GM11168 (cell line): ENCODE results near the gene MED9.
"Not testable (repeated sequence)": the region's sequence is repeated elsewhere in the genome, so short reads cannot be mapped to it uniquely, and the experiment has no call there.

ENCODE experiments used
- in situ Hi-C: fragments of 300-500 bp; cut with MboI; formaldehyde crosslinking; loops from one replicate; pipeline ENCODE4 v1.12.0; 2022; ENCODE audit warnings: low sequenced_read_pairs; ENCODE audit not compliant: unreplicated experiment

Gene MED9, protein sequence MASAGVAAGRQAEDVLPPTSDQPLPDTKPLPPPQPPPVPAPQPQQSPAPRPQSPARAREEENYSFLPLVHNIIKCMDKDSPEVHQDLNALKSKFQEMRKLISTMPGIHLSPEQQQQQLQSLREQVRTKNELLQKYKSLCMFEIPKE

DNA sequence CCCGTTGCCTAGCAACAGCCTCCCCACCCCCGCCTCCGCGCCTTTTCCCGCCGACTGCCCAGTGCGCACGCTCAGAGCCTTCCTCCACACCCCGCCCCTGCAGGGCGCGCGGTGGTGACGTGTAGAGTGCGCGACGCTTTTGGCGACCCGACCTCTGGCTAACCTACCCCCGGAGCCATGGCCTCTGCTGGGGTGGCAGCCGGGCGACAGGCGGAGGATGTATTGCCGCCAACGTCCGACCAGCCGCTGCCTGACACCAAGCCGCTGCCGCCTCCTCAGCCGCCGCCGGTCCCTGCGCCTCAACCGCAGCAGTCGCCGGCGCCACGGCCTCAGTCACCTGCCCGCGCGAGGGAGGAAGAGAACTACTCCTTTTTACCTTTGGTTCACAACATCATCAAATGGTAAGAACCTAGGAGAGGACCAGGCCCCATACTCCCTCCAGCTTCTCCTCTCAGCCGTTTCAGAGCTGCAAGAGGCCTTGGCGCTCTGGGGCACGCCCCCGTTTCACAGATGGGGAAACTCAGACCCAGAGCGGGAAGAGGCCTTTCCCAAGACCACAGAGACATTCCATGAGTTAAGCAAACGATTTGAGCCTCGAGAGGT is at the start of gene MED9:
Gene MED9, plus strand, starts transcription at position 136 of the 603 bp plus-strand sequence. Its CDS starts 42 bp downstream, at position 178.
- in situ Hi-C loops: no loop called here

DNA sequence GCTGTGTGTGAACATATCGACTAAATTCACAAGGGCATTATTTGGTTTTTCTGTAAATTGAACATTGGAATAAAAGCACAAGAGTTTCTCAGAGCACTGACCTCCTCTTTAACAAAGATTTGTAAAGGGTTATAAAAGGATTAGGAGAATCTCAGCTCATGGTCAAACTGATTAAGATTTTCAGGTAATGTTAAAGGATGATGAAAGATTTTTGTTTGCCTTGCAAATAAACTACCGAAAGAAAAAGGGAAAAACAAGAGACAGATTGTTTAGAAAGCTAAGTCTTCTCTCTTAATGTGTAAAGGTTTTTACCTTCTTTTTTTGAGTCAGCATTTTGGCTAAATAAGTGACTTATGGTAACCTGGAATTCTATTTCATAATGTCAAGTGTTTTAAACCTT is 47.6 kb upstream of the MED9 start:
- in situ Hi-C loops: no loop called here

DNA sequence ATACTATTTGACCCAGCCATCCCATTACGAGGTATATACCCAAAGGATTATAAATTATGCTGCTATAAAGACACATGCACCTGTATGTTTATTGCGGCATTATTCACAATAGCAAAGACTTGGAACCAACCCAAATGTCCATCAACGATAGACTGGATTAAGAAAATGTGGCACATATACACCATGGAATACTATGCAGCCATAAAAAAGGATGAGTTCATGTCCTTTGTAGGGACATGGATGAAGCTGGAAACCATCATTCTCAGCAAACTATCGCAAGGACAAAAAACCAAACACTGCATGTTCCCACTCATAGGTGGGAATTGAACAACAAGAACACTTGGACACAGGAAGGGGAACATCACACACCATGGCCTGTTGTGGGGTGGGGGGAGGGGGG is 45.9 kb upstream of the MED9 start:
- in situ Hi-C loops: not testable (repeated sequence)

DNA sequence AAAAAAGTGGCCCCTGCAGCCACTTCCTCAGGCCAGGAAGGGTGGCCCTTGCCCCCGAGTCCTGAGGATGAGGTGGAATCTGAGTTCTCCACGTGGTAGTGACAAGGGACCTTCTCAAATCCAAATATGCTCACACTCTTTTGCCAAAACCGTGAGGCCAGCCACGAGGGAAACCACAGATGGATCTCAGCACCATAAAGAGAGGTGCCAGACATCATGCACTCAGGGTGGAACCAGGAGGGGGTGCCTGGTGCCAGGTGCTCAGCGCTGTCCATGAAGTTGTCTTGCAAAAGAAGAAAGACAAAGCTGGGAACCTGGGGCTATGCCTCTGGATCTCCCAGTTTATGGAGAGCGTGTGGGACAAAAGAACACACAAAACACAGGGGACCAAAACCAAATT is 45.2 kb upstream of the MED9 start:
- in situ Hi-C loops: no loop called here

DNA sequence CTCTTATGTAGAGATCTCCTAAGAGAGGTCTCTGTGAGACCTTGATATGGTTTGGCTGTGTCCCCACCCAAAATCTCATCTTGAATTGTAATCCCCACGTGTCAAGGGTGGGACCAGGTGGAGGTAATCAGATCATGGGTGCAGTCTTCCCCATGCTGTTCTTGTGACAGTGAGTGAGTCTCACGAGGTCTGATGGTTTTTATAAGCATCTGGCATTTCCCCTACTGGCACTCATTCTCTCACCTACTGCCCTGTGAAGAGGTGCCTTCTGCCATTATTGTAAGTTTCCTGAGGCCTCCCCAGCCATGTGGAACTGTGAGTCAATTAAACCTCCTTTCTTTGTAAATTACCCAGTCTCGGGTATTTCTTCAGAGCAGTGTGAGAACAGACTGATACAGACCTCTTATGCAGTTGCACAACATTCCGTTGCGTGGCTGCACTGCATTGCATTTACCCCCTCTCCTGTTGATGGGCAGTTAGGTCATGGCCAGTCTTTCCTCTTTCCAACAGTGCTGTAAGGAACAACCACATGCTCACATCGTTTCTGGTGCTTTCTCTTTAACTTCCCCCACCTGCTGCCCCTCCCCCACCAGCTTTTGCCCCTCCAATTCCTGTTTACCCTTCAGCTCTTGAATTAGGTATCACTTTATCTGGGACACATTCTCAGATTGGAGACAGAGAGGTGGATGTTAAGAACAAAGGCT is 43.6 kb upstream of the MED9 start:
- in situ Hi-C loops: no loop called here

DNA sequence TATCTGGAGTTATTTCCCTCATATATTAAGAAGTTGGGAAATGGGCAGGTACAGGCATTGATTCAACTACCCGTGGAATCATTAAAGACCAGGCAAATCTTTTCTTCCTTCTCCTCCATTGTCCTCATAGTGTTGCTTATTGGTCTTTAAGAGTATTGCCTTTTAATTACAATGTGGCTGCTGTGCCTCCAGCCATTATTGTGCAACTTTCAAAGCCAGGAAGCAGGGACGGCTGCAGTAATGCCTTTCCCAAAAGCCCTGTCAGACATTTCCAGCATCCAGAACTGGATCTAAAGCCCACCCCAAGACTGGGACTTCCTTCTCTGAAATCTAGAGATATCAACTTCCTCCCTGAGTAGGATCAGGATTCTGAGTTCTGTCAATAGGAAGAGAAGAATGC is 42.3 kb upstream of the MED9 start:
- in situ Hi-C loops: no loop called here

DNA sequence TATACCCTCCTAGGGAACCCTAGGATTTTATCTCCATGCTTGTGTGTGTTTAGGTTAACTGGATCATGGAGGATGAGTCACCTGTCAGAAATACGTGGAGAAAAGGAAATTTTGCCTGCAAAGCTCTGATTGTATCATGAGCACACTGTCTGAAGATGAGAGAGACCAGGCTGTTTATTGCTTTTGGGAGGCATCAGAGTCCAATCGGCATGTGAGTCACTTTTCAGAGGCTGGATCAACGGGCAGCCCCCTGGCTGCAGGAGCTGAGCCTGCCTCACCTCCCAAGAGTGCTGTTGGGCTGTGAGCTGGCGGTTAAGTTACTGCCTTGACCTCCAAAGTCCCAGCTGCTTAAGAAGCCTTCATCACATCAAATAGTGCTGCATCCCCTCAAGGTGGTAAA is 41.5 kb upstream of the MED9 start:
- in situ Hi-C loops: no loop called here

DNA sequence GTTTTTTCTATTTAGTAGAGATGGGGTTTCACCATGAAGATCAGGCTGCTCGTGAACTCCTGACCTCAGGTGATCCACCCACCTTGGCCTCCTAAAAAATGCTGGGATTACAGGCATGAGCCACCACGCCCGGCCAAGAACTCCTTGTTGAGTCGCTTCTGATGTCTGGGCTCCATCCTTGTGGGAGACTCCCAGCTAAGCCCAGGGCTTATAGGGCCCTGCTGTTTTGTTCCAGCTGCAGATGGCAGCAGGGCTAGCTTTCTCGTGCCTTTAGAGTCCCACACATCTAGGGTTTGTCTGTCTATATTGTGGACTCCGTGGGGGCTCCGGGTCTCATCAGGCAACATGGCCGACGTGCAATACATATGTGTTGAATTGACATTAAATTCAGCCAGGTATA is 39.3 kb upstream of the MED9 start:
- in situ Hi-C loops: no loop called here

DNA sequence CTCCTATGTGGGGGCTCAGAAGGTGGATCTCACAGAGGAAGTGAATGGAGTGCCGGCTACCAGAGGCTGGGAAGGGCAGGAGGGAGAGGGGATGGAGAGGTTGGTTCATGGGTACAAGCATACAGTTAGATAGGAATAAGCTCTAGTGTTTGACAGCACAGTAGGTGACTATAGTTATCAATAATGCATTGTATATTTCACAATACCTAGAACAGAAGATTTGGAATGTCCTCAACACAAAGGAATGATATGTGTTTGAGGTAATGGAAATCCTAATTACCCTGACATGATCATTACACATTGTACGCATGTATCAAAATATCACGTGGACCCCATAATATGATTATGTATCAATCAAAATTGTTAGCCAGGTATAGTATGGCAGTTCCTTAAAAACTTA is 38.9 kb upstream of the MED9 start:
- in situ Hi-C loops: no loop called here

DNA sequence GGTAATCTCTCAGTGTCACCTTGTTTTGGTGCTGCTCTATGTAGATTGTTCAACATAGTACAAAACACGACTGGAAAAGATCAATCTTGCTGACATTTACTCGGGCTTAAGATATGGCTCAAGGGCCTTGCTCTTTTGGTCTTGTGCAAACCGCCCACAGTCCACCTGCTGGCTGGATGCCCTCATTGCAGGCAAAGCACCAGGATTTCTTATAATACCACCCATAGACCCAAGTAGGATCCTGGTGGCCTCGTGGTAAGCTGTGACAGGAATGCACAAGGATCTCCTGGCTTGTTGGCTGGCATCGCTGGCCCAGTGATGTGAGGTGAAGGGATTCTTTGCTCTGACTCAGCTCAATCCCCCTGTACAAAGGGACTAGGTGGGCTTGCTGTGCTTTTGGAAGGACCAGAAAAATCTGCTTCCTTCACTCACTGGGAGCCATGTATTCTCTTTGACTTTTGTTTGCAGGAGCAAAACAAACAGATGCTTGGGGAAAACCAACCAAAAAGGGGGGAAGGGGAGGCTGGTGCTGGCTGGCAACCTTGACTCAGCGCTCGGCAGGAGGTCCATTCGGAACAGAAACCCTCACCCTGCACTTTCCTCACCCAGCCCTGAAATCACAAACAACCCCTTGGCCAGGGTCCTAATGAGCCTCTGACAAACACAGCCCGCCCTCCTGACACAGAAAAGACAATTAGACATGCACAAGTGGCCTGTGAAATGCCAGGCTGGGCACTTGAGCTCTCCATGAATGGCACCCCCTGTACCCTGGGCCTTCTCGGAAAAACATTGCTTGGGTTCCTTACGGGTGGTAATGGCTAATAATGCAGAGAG is 36.6 kb upstream of the MED9 start:
- in situ Hi-C loops: no loop called here

DNA sequence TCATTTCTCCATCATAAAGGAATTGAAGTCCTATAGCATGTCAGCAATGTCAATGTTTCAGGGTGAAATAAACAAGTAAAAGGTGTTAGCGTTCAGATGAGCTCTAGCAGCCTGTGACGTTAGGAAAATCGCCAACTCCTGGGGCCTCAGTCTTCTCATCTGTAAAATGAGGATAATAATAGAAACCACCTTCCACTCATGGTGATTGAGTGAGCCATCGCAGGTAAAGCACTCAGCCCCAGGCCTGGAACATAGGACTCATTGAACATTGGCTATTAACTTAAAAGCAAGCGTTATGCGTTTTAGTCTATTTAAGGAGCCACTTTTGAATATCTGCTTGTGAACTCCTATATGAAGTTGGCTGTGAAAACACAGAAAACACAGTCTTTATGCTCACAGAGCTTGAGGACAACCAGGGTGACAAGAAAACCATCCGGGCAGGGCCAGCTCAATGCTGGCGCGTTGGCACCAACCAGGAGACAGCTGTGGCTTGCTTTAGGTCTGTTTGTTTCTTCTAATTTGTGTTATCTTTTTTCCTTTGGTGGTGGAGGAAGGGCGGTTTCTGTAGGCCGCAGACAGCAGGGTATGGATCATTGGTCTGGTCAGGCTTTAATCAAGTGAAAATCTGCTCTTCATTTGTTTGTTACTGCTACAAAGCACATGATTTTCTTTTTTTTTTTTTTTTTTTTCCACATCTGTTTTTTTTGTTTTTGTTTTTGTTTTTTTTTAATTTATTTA is 35.7 kb upstream of the MED9 start:
- in situ Hi-C loops: no loop called here

DNA sequence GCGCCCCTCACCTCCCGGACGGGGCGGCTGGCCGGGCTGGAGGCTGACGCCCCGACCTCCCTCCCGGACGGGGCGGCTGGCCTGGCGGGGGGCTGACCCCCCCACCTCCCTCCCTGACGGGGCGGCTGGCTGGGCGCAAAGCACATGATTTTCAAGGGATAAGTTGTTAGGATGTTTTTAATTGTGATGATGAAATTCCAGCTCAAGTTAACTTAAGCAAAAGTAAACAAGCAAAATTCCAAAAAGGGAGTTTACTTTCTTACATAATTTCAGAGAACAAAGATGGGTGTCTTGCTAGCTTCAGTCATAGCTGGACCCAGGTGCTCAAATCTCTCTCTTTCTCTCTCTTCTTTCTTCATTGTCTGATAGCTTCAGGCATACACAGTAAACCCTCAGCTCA is 33.6 kb upstream of the MED9 start:
- in situ Hi-C loops: no loop called here

DNA sequence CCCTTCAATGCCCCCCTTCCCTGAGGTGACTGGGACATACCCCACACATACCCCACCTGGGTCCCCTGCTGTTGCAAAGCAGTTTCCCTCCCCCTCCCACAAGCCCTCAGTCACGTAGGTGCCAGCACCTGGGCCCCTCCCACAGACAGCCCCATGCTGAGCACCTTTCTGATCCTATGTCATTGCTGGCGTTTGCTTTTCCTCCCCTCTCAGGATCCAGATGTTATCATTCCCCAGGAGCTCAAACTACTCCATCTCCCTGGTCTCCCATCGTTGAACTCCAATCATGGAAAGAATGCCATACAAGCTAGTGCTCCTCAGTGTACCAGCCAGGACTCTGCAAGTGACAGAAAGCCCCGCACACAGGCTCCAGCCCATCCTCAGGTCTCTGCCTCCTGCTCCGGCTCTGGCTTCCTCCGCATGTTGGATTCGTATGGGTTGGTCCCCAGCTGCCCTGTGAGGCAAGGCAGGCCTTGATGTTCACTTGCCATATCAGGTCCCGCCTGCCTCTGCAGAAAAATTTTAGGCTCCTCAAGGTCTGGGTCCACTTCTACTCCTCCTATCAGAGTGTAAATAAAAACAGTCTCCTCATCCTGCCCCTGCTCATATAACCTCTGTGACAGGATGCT is 31.4 kb upstream of the MED9 start:
- in situ Hi-C loops: no loop called here

DNA sequence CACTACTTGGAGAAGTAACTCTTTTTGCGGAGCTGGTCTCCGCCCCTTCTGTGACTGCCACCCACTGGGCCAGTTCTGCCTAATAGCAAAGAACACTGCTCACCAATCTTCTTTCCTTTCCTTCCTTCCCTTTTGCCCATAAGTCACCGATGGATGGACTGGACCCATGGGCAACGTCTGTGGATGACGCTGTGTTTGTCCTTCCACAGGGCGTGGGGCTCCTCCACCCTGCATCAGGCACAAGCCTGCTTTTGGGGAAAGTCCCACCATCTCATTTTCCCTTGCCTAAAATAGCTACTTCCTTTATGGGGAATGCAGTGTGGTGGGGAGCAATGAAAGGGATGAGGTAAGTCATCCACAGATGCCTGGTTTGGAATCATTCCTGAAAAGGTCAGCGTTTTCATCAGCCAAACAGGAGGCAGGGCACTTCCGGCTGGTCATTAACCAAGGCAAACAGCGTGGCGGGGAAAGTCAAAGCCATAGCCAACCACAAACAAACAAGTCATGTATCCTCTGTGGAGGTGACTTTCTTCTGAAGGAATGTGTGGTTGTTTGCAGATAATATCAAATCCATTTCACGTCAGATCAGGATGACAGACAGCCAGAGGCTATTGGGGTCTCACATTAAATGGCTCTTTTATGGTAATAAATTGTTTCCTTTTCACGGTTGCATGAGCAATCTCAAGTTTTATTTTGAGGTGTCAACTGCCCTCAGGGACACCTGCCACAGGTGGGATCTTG is 30.7 kb upstream of the MED9 start:
- in situ Hi-C loops: no loop called here

DNA sequence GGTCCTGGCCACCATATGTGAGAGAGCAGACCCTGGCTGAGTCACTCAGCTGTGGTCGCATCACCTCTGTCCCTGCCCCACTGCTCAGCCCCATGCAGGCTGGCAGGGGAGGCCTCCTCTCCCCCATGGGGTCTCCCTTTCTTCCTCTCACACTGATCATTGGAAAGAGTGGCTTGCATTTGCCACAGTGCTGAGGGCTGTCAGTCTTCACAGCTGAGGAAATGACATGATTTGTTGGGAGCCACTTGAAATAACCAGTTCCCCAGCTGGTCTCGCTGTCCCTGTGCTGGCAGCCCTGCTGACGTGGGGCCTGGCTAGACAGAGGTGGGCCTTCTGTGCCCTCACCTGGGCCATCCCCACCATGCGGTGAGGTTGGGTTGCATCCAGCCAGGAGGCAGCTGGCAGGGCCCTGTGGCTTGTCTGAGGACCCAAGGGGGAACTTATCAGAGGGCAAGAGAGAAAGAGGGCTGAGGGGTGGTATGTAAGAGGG is 30.1 kb upstream of the MED9 start:
- in situ Hi-C loops: no loop called here

DNA sequence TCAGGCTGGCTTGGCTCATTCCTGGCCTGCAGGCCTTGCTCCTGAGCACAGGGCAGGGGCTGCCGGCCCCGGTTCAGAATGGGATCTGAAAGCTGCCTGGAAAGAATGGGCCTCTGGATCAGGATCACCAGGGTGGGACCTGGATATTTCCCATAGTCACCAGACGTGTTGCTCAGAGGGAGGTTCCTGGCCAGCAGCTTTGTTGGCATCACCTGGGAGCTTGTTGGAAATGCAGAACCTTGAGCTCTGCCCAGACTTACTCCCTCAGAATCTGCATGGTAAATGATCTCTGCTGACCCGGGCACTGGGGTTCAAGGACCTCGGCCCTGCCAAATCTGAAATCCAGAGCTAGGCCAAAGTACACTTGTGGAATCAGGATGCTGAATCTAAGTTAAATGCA is 29.5 kb upstream of the MED9 start:
- in situ Hi-C loops: no loop called here

DNA sequence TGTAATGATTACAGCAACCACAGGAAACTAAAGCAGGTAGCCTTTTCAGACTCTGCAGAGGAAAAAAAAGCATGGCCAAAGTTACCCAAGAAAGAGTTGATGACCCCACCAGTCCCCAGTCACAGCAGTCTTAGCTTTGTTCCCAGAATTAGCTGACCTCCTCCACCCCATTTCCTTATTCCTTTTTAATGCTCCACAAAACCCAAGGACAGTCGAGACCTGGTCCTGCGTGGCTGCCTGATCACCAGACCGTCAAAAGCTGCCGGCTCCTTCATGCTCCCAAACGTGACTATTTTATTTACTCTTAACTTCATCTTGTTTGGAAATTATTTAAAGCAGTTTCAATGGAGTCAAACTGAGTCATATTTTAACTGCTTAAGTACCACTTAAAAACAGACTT is 28.7 kb upstream of the MED9 start:
- in situ Hi-C loops: no loop called here

DNA sequence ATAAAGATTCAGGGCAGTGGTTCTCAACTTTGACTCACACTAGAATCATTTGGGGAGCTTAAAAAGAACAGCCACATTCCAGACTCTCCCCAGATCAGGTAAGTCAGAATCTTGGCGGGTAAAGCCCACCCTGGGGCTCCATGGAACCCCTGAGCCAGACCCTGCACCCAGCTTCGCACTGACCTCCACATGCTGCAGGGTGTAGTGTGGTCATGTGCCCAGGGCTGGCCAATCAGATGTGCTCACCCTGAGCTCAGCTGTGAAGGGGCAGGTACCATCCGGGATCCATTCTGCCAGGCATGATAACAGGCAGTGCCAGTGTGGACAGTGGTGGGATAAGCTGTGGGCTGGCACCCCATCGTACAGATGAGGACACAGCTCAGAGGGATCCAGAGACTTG is 28.1 kb upstream of the MED9 start:
- in situ Hi-C loops: no loop called here

DNA sequence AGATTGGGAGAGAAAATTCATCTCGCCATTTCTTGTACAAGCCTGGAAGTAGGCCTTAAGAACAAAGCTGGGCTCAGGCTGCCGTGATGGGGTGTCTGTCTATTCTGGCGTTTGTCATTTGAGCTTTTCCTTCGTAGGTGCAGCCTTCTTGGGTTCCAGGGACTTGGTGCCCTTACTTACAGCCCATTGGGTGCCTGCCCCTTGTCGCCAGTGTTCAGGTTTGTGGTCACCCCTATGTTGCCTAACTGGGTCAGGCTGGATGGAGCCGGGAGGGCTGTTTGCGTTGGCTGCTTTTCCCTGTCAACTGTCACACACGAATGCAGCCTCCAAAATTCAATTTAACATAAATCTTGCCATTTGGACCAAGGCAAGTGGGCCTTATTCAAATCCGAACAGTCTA is 23.7 kb upstream of the MED9 start:
- in situ Hi-C loops: no loop called here
